ENCODE data around the gene SKIDA1. TPM values are rescaled to one million over a fixed set of nuclear protein-coding genes. Genes with fewer than 3 reads are reported as not detected.
"Not testable (repeated sequence)": the region's sequence is repeated elsewhere in the genome, so short reads cannot be mapped to it uniquely, and the experiment has no call there.

Gene SKIDA1
- total RNA-seq (under 1 TPM; 0.24 to 0.35 TPM), polyA plus RNA-seq (0.20 TPM)

- H3K27ac Mint-ChIP-seq, result peak within 1 kb of the TSS; percentile 72 to 99 (median 95)
- POLR2A ChIA-PET, result interaction anchor here (0.6 to 2.2 kb wide), 13 partner anchors 8 to 1169 kb away, joined by 3 to 13 read pairs (median 4); partner anchors contain the start of genes COMMD3 and MLLT10
- Histone ChIP-seq H3K4me3 (ENCODE audit: low read length) (peak within 1 kb of the TSS; percentile 83), H3K36me3 (ENCODE audit: insufficient read depth, low read length) (no peaks in the 10 kb centered on the region), H3K27me3 (ENCODE audit: insufficient read depth, low read length, poor library complexity, severe bottlenecking) (peaks cover 6% of the 10 kb centered on the region), H3K27ac (ENCODE audit: low read depth, low read length) (peak within 1 kb of the TSS; percentile 72), H3K4me1 (ENCODE audit: insufficient read depth, low read length) (peaks cover 13% of the 10 kb centered on the region), H3K9me3 (ENCODE audit: low read length) (no peaks in the 10 kb centered on the region)
- H3K36me3 Mint-ChIP-seq, result peaks cover 0 to 11% (median 0%) of the 10 kb centered on the region in 3 donors
- peak within 1 kb of the TSS; percentile 82 to 99 (median 95) for H3K4me3 Mint-ChIP-seq
- CTCF ChIA-PET, result interaction anchor here (0.6 to 3.1 kb wide), 4 partner anchors 7 to 74 kb away, joined by 3 to 19 read pairs (median 6); no protein-coding TSS in a partner anchor
- peaks cover 23 to 38% (median 31%) of the 10 kb centered on the region in 3 donors for H3K4me1 Mint-ChIP-seq
- H3K9me3 Mint-ChIP-seq, result peaks cover 0 to 1% (median 0%) of the 10 kb centered on the region in 5 donors
- H3K27me3 Mint-ChIP-seq, result peaks cover 27 to 28% of the 10 kb centered on the region in 2 donors
- peak; percentile 41 to 73 (median 54) for DNase-seq
These were observed at the start of gene SKIDA1 for GRCh38 chr10:21525367-21526187. TSS of gene SKIDA1 (minus strand) at chr10:21525682. CDS start at chr10:21517822, 7,860 bp downstream.

- DNase-seq; H3K36me3 ChIP-seq (ENCODE audit: insufficient read depth, low read length); H3K27me3 ChIP-seq (ENCODE audit: insufficient read depth, low read length, poor library complexity, severe bottlenecking); H3K4me3 Mint-ChIP-seq; CTCF ChIA-PET; H3K27me3 Mint-ChIP-seq; POLR2A ChIA-PET; H3K27ac ChIP-seq (ENCODE audit: low read depth, low read length); H3K9me3 ChIP-seq (ENCODE audit: low read length); H3K9me3 Mint-ChIP-seq; H3K4me3 ChIP-seq (ENCODE audit: low read length): not testable (repeated sequence)
- peaks cover 21% of the 10 kb centered on the region for H3K4me1 ChIP-seq (ENCODE audit: insufficient read depth, low read length)
- Mint-ChIP-seq H3K36me3 (peaks cover 4 to 40% (median 11%) of the 10 kb centered on the region in 3 donors), H3K4me1 (peaks cover 50 to 75% (median 75%) of the 10 kb centered on the region in 3 donors), H3K27ac (peak overlapping the region in 3 of 8 donors; percentile 6 to 58 (median 35))
These were observed 49.0 kb upstream of the SKIDA1 start for GRCh38 chr10:21574514-21574913.

GRCh38 chr10:21572578-21572977 lies 47.1 kb upstream of the SKIDA1 start:
- peaks cover 44 to 78% (median 73%) of the 10 kb centered on the region in 3 donors for H3K4me1 Mint-ChIP-seq
- peaks cover 4 to 49% (median 14%) of the 10 kb centered on the region in 3 donors for H3K36me3 Mint-ChIP-seq
- ChIA-PET CTCF (no interaction called here), POLR2A (no interaction called here)
- no peak for DNase-seq
- no peak overlapping the region for H3K4me3 Mint-ChIP-seq
- no peak overlapping the region for H3K27ac ChIP-seq (ENCODE audit: low read depth, low read length)
- no peaks in the 10 kb centered on the region for H3K9me3 ChIP-seq (ENCODE audit: low read length)
- no peaks in the 10 kb centered on the region for H3K27me3 Mint-ChIP-seq
- peaks cover 18% of the 10 kb centered on the region for H3K4me1 ChIP-seq (ENCODE audit: insufficient read depth, low read length)
- H3K27me3 ChIP-seq (ENCODE audit: insufficient read depth, low read length, poor library complexity, severe bottlenecking), result no peaks in the 10 kb centered on the region
- H3K36me3 ChIP-seq (ENCODE audit: insufficient read depth, low read length), result no peaks in the 10 kb centered on the region
- H3K9me3 Mint-ChIP-seq, result no peaks in the 10 kb centered on the region
- H3K4me3 ChIP-seq (ENCODE audit: low read length), result no peak overlapping the region
- H3K27ac Mint-ChIP-seq, result no peak overlapping the region

GRCh38 chr10:21570761-21571521 lies 45.5 kb upstream of the SKIDA1 start:
- Histone ChIP-seq H3K27ac (ENCODE audit: low read depth, low read length) (no peak overlapping the region), H3K4me1 (ENCODE audit: insufficient read depth, low read length) (peaks cover 24% of the 10 kb centered on the region), H3K27me3 (ENCODE audit: insufficient read depth, low read length, poor library complexity, severe bottlenecking) (no peaks in the 10 kb centered on the region), H3K36me3 (ENCODE audit: insufficient read depth, low read length) (no peaks in the 10 kb centered on the region), H3K9me3 (ENCODE audit: low read length) (no peaks in the 10 kb centered on the region), H3K4me3 (ENCODE audit: low read length) (no peak overlapping the region)
- no peaks in the 10 kb centered on the region for H3K27me3 Mint-ChIP-seq
- peak overlapping the region in 6 of 8 donors; percentile 10 to 76 (median 56) for H3K27ac Mint-ChIP-seq
- DNase-seq, result no peak
- peaks cover 6 to 51% (median 14%) of the 10 kb centered on the region in 3 donors for H3K36me3 Mint-ChIP-seq
- CTCF ChIA-PET, result no interaction called here
- H3K9me3 Mint-ChIP-seq, result no peaks in the 10 kb centered on the region
- H3K4me1 Mint-ChIP-seq, result peaks cover 45 to 80% (median 74%) of the 10 kb centered on the region in 3 donors
- POLR2A ChIA-PET, result no interaction called here
- peak overlapping the region in 4 of 7 donors; percentile 6 to 42 (median 16) for H3K4me3 Mint-ChIP-seq

- H3K4me1 ChIP-seq (ENCODE audit: insufficient read depth, low read length); H3K4me3 ChIP-seq (ENCODE audit: low read length); H3K4me3 Mint-ChIP-seq; H3K27me3 Mint-ChIP-seq; DNase-seq; H3K9me3 ChIP-seq (ENCODE audit: low read length); POLR2A ChIA-PET; H3K27ac Mint-ChIP-seq; H3K27me3 ChIP-seq (ENCODE audit: insufficient read depth, low read length, poor library complexity, severe bottlenecking); CTCF ChIA-PET; H3K9me3 Mint-ChIP-seq; H3K27ac ChIP-seq (ENCODE audit: low read depth, low read length): not testable (repeated sequence)
- H3K4me1 Mint-ChIP-seq, result peaks cover 23 to 48% (median 36%) of the 10 kb centered on the region in 3 donors
- peaks cover 17% of the 10 kb centered on the region for H3K36me3 ChIP-seq (ENCODE audit: insufficient read depth, low read length)
- peaks cover 4 to 67% (median 20%) of the 10 kb centered on the region in 3 donors for H3K36me3 Mint-ChIP-seq
These were observed 33.5 kb upstream of the SKIDA1 start for GRCh38 chr10:21558984-21559383.

- H3K9me3 Mint-ChIP-seq, result no peaks in the 10 kb centered on the region
- ChIA-PET CTCF (no interaction called here), POLR2A (no interaction called here)
- Histone ChIP-seq H3K4me3 (ENCODE audit: low read length) (no peak overlapping the region), H3K4me1 (ENCODE audit: insufficient read depth, low read length) (no peaks in the 10 kb centered on the region), H3K36me3 (ENCODE audit: insufficient read depth, low read length) (peaks cover 17% of the 10 kb centered on the region), H3K9me3 (ENCODE audit: low read length) (no peaks in the 10 kb centered on the region), H3K27ac (ENCODE audit: low read depth, low read length) (no peak overlapping the region), H3K27me3 (ENCODE audit: insufficient read depth, low read length, poor library complexity, severe bottlenecking) (no peaks in the 10 kb centered on the region)
- H3K4me3 Mint-ChIP-seq, result no peak overlapping the region
- H3K27ac Mint-ChIP-seq, result peak overlapping the region in 2 of 8 donors; percentile 22 to 55
- DNase-seq, result no peak
- H3K4me1 Mint-ChIP-seq, result peaks cover 23 to 49% (median 33%) of the 10 kb centered on the region in 3 donors
- no peaks in the 10 kb centered on the region for H3K27me3 Mint-ChIP-seq
- peaks cover 4 to 80% (median 25%) of the 10 kb centered on the region in 3 donors for H3K36me3 Mint-ChIP-seq
These were observed 31.0 kb upstream of the SKIDA1 start for GRCh38 chr10:21556527-21556926.

GRCh38 chr10:21552638-21553037 lies 27.2 kb upstream of the SKIDA1 start:
- Histone ChIP-seq H3K27me3 (ENCODE audit: insufficient read depth, low read length, poor library complexity, severe bottlenecking) (no peaks in the 10 kb centered on the region), H3K36me3 (ENCODE audit: insufficient read depth, low read length) (peaks cover 6% of the 10 kb centered on the region), H3K4me1 (ENCODE audit: insufficient read depth, low read length) (peaks cover 4% of the 10 kb centered on the region), H3K27ac (ENCODE audit: low read depth, low read length) (no peak overlapping the region), H3K4me3 (ENCODE audit: low read length) (no peak overlapping the region), H3K9me3 (ENCODE audit: low read length) (no peaks in the 10 kb centered on the region)
- H3K4me1 Mint-ChIP-seq, result peaks cover 27 to 45% (median 36%) of the 10 kb centered on the region in 3 donors
- ChIA-PET CTCF (no interaction called here), POLR2A (no interaction called here)
- no peak overlapping the region for H3K4me3 Mint-ChIP-seq
- peaks cover 0 to 80% (median 18%) of the 10 kb centered on the region in 3 donors for H3K36me3 Mint-ChIP-seq
- H3K9me3 Mint-ChIP-seq, result no peaks in the 10 kb centered on the region
- DNase-seq, result no peak
- H3K27me3 Mint-ChIP-seq, result no peaks in the 10 kb centered on the region
- H3K27ac Mint-ChIP-seq, result peak overlapping the region in 1 of 8 donors; percentile 31
